Globus pallidus (tissue), 1 donor: ENCODE data around the gene RBMS3.
"Not testable (repeated sequence)": the region's sequence is repeated elsewhere in the genome, so short reads cannot be mapped to it uniquely, and the experiment has no call there.

Source experiments
- DNase-seq: peaks from one replicate; pipeline ENCODE4 v3.0.0-alpha.2; 2015; ENCODE audit warnings: low spot score

Gene RBMS3

GRCh38 chr3:29429055-29429679 is 148.3 kb downstream of the RBMS3 start:
- DNase-seq = no peak

DNA sequence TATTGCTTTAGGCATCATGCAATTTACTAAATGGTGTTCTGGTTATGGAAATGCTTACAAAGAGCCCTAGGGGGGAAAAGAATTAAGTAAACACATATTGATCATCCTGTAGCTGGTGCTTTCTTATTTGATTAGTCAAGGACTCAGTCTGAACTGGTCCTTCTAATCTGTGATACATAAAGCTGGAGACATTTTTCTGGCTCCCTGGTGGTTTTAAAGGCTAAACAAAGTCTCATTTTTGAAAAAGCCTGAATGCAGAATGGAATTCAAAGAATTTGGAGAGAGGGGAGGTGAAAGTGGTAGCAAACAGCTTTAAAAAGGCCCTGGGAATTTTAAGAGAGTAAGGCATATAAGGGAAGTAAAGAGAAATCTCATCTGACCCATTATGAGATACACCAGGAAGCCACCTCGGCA is 149.7 kb downstream of the RBMS3 start:
- no peak for DNase-seq

DNA sequence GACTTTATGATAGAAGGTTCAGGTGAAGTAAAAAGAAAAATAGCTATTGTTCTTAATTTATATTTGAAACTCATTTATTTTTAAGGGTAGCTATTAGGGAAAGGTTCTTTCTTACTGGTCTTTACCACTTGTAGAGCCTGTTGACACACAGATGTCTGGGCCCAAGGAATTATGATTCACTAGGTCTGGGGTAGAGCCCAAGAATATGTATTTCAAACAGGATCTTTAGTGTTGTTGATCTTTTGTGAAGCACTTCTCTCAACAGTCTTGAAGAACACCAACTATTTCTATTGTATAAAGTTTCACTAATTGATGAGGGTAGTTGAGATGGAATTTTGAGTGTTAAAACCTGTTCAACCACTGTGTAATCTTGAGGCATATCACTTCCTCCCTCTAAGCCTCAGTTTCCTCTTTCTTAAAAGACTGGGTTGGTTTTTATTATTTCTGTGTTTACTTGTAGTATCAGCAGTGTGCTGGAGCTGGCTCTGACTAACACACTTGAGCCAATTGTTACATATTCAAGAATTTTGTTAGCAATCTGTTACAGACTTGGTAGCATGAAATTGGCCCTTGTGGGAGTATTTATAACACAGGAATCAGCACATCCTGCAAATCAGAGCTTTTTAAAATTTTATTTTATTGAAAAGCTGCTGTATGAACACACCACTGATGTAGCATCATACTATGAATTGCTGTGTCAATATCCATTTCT is 155.9 kb downstream of the RBMS3 start:
- no peak for DNase-seq

GRCh38 chr3:29438580-29438979 is 157.7 kb downstream of the RBMS3 start:
- no peak for DNase-seq

DNA sequence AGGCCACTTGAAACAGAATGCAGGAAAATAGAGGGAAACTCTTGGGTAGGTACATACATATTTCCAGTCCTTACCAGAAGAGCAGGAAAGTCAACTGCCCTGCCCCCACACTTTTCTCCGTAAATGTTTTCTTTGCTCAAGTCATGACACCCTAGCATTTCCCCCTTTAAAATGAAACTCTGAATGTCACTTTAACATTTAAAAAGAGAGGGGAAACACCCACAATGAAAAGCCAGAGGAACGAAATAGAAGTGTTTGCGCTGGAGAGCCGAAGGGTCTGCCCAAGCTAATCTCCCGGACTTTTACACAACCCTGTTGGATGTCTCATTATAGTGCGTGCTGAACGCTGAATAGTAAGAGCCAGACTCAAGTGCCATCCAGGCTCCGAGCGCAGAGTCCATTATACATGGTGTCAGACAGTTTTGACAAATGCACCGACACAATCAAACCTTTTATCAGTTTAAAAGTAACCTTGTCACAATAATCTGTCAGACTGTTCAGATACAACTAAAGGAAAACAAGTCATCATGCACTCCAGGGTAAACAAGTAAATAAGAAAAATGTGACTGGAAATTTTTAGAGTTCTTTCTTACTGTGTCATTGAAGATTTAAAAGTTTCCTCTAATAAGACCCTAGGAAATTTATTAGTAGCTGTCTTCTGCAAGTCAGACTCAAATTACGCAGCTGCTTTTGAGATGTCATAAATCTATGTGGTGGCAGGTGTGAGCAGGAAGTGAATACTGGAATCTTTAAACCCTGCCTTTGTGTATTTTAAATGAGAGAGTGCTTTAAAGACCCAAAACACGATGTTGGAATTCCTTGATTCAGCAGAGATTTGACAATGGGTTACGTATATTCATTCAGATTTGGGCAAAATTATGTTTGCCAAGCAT is 159.8 kb downstream of the RBMS3 start:
- no peak for DNase-seq

DNA sequence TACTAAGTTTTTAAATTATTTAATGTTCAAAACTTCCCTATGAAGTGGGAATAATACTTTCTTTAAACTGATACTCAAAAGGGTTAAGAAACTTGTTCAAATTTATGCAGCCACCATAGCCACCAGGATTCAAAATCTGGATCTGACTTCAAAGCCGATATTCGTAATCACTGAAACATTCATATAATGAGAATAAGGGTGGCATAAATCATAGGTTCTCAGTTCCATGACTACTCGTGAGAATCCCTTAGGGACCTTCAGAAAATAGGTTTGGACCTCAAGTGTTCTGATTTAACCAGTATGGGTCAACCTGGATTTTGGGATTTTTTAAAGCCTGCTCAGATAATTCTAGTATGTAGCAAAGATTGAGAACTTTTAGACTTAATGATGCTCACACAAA is 160.6 kb downstream of the RBMS3 start:
- no peak for DNase-seq

DNA sequence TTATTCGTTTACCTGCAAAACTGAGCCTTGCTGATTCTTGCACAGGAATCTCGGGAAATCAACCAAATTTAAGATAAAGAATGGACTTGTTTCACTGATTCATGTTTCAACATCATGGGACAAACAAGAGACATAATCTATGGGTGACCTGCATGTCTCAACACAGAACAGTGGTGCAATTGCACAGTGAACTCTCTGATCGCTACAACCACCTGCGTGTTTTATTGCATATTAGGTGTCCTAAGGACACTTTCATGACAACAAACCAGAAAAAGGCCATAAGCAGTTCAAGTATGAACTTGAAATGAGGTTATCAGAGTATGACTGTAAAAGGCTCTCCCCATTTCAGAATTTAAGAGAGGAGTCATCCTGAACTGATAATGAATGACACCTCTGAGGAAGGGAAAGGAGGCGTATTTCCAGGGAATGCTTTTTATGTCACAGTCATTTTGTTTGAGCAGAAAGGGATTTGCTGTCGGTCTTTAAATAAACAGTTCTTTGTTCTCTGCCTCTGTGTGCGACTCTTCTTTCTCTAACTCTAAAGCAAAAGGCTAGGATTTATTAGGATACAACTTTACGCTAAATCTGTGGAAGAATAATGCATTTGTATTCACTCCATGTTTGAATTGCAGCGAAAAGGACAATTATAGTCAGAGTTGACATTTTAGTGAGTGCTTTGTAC is 167.2 kb downstream of the RBMS3 start:
- peak; percentile 10 for DNase-seq

DNA sequence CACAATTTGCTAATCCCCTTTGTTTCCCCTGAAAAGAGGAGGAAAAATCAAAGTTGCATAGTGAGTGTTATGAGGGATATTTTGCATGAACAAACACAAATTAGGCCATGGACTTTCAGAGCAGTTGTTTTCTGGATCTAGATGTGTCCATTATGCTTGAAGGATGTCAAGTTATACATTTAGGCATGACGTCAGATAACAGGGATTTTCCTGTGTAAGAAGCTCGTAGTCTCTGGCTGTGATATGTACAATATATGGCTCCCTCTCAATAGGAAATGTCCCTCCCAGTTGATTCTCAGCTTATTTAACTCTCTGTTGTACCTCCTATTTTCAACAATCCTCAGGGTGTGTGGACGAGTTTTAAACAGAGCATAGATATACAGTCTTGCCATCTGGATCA is 171.0 kb downstream of the RBMS3 start:
- no peak for DNase-seq

DNA sequence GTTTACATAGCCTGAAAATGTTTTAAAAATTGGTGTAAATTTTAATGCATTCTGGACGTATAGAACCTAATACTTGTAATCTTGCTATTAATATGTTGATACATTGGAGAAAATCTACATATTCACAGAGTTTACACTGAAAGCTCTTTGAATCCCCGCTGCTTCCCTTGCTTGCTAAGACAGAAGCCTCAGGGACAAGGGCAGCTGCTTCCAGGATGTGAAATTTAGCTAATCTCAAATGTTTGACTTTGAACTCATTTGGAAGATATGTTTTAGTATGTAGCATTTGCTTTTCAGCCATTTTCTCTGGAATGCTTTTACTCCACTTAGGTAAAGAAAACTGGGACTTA is 172.0 kb downstream of the RBMS3 start:
- DNase-seq = no peak

GRCh38 chr3:29453284-29454001 is 172.6 kb downstream of the RBMS3 start:
- peak; percentile 50 for DNase-seq

- peak; percentile 67 for DNase-seq
These were observed 173.3 kb downstream of the RBMS3 start for GRCh38 chr3:29454161-29454611.

DNA sequence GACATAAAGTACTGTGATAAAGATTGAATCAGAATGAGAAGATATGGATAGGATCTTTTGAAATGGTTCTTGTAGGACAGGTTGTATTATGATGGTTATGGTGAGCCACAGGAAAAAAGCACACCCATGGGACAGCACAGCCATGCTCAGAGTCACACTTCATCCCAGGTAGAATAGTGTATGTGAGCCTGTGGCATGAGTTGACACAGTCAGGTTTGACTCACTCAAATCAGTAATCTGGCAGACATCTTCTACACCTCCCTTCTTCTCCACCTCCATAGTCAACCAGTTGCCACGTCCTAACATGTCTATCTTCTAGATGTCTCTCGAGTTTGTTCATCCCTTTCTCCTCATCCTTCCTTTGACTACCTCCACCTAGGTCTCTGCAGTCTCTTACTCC is 176.0 kb downstream of the RBMS3 start:
- DNase-seq = no peak

DNA sequence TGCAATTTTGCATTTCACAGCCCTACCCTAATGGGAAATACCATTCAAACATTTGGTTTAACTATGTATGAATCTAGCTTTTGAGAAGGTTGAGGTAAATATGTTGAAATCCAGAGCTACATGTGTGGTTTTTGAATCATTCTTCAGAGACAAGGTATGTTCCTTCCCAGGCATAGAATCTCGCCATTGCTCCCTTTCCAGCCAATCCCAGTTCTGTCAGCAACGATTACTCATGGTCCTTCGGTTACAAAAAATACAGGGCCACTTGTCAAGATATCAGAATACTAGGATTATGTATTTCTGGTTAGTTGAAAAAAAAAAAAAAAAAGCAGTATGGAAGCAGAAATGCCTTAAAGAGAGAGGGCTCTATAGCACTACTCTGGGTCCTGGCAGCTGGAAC is 182.4 kb downstream of the RBMS3 start:
- no peak for DNase-seq

DNA sequence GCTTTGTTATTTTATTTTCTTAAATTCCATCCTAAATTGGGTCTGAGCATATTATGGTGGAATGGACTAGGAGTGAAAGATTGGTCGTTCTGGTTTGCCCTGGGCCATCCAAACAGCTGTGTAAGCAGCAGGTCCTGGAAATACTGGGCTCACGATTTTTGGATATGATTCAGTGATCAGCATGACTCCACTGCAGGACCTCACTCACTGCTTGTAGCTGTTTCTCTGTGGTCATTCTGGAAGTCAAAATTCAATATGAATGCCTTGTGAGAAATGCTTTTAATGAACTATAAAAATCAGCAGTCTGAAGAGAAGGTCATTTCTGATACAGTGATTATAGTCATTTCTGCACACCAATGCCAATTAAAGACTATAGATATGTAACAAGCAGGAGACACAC is 185.0 kb downstream of the RBMS3 start:
- no peak for DNase-seq

DNA sequence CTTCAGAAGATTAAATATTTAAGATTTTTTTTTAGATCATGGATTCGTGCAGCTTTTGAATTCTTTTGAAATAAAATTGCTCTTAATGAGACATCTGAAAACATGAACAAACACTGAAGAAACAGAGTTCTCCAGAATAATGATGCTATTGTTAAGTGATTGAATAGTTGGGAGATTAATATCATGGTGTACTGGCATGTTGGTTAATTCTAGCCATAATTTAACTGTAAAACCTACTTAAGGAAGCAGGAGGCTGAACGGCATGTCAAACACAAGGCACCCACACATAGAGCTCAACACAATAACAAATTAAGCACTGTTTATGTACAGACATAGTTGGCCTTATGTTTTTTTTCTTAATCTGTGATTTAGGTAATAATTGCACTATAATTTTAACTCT is 185.6 kb downstream of the RBMS3 start:
- DNase-seq = no peak

DNA sequence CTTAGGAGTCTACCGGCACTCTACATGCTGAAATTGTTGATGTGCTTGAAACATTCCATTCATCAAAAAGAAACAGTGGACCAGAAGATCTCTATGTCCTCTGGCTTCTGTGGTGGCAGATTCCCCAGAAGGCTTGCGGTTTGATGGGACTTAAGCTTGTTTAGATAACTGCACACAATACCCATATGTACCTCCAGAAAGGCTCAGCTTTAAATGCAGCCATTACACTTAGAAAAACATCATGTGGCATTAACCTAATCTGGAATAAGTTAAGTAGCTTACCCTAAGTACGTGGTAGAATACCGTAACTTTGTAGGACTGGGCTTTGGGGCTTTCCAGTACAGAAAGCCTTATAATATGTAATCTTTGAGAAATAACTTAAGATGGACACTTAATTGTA is 187.3 kb downstream of the RBMS3 start:
- DNase-seq = no peak

DNA sequence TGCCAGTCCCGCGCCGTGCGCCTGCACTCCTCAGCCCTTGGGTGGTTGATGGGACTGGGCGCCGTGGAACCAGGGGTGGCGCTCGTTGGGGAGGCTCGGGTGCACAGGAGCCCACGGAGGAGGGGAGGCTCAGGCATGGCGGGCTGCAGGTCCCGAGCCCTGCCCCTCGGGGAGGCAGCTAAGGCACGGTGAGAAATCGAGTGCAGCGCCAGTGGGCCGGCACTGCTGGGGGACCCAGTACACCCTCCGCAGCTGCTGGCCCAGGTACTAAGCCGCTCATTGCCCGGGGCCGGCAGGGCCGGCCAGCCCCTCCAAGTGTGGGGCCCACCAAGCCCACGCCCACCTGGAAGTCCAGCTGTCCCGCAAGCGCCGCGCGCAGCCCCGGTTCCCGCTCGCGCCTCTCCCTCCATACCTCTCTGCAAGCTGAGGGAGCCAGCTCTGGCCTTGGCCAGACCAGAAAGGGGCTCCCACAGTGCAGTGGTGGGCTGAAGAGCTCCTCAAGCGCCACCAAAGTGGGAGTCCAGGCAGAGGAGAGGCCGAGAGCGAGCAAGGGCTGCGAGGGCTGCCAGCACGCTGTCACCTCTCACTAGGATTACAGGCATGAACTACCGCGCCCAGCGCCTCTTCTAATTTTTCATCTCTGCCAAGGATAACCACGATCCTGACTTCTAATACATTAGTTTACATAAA is 192.8 kb downstream of the RBMS3 start:
- not testable (repeated sequence) for DNase-seq

GRCh38 chr3:29475305-29475840 is 194.5 kb downstream of the RBMS3 start:
- DNase-seq = no peak

GRCh38 chr3:29475854-29476253 is 195.0 kb downstream of the RBMS3 start:
- no peak for DNase-seq

- DNase-seq = no peak
These were observed 197.7 kb downstream of the RBMS3 start for GRCh38 chr3:29478611-29479010.

DNA sequence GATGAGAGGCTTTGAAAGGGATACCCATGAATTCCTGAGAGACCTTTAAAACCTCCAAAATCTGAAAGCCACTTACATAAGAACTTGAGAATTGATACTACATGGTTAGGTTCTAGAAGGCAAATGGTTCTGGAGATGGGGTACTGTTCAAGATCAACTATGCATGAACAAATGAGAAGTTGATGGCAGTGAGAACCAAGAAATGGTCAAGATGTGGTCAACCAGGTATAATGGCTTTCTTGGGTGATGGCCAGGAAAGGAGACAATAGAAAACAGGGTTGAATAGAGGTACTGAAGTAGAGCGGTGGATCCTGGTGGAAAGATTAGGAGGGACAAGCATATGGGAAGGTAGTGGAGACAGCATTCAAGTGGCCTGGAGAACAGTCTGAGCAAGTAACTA is 200.4 kb downstream of the RBMS3 start:
- no peak for DNase-seq
